Measurements from ENCODE around the gene UFD1. TPM values are rescaled to one million over a fixed set of nuclear protein-coding genes. Genes with fewer than 3 reads are reported as not detected.

The UFD1 gene
- total and polyA plus RNA-seq, 2 experiments from 2014 or later, result 23.4 to 77.3 TPM

GRCh38 chr22:19429950-19430889, 48.8 kb downstream of the UFD1 start:
- Histone ChIP-seq H3K4me1 (ENCODE audit: low read depth) (peaks cover 13% of the 10 kb centered on the region), H3K27me3 (no peaks in the 10 kb centered on the region), H3K4me3 (peak overlapping the region; percentile 56), H3K27ac (peak overlapping the region; percentile 96), H3K36me3 (peaks cover 6% of the 10 kb centered on the region), H3K9me3 (ENCODE audit: low read depth) (no peaks in the 10 kb centered on the region)
- no peak for TF ChIP-seq CTCF (IDR thresholded peaks at IDR 0.05; ENCODE audit: low read depth, low read length)
- peak; percentile 29 to 82 for DNase-seq (ENCODE audit: low read depth in 1 of 2, low spot score in 1 of 2)

GRCh38 chr22:19424186-19424500, 54.9 kb downstream of the UFD1 start:
- no peaks in the 10 kb centered on the region for H3K36me3 ChIP-seq
- no peak overlapping the region for H3K4me3 ChIP-seq
- H3K9me3 ChIP-seq (ENCODE audit: low read depth), result no peaks in the 10 kb centered on the region
- no peak for DNase-seq (ENCODE audit: low read depth in 1 of 2, low spot score in 1 of 2)
- H3K4me1 ChIP-seq (ENCODE audit: low read depth), result peaks cover 8% of the 10 kb centered on the region
- no peak overlapping the region for H3K27ac ChIP-seq
- H3K27me3 ChIP-seq, result no peaks in the 10 kb centered on the region
- no peak for TF ChIP-seq CTCF (IDR thresholded peaks at IDR 0.05; ENCODE audit: low read depth, low read length)

- H3K4me1 ChIP-seq (ENCODE audit: low read depth), result peaks cover 10% of the 10 kb centered on the region
- H3K27ac ChIP-seq, result peak overlapping the region; percentile 48
- no peak overlapping the region for H3K4me3 ChIP-seq
- no peaks in the 10 kb centered on the region for H3K36me3 ChIP-seq
- H3K27me3 ChIP-seq, result no peaks in the 10 kb centered on the region
- no peaks in the 10 kb centered on the region for H3K9me3 ChIP-seq (ENCODE audit: low read depth)
- TF ChIP-seq CTCF (IDR thresholded peaks at IDR 0.05; ENCODE audit: low read depth, low read length), result no peak
- DNase-seq (ENCODE audit: low read depth in 1 of 2, low spot score in 1 of 2), result no peak
Observed at GRCh38 chr22:19422440-19423301, 56.3 kb downstream of the UFD1 start.

GRCh38 chr22:19420321-19420720, 58.7 kb downstream of the UFD1 start:
- H3K4me1 ChIP-seq (ENCODE audit: low read depth), result peaks cover 10% of the 10 kb centered on the region
- no peaks in the 10 kb centered on the region for H3K36me3 ChIP-seq
- H3K27ac ChIP-seq, result no peak overlapping the region
- H3K4me3 ChIP-seq, result no peak overlapping the region
- no peaks in the 10 kb centered on the region for H3K9me3 ChIP-seq (ENCODE audit: low read depth)
- no peak for DNase-seq (ENCODE audit: low read depth in 1 of 2, low spot score in 1 of 2)
- TF ChIP-seq CTCF (IDR thresholded peaks at IDR 0.05; ENCODE audit: low read depth, low read length), result no peak
- H3K27me3 ChIP-seq, result no peaks in the 10 kb centered on the region

GRCh38 chr22:19419464-19420178, 59.4 kb downstream of the UFD1 start:
- H3K36me3 ChIP-seq, result no peaks in the 10 kb centered on the region
- peak; percentile 12 to 15 for DNase-seq (ENCODE audit: low read depth in 1 of 2, low spot score in 1 of 2)

More at GRCh38 chr22:19419464-19420178, 59.4 kb downstream of the UFD1 start:
- peak overlapping the region; percentile 74 for H3K27ac ChIP-seq
- H3K27me3 ChIP-seq, result no peaks in the 10 kb centered on the region
- H3K9me3 ChIP-seq (ENCODE audit: low read depth), result no peaks in the 10 kb centered on the region
- TF ChIP-seq CTCF (IDR thresholded peaks at IDR 0.05; ENCODE audit: low read depth, low read length), result no peak
- peaks cover 10% of the 10 kb centered on the region for H3K4me1 ChIP-seq (ENCODE audit: low read depth)
- H3K4me3 ChIP-seq, result no peak overlapping the region
